SK-N-SH (cell line): ENCODE measurements around the gene AZU1.

ENCODE experiments used
- CTCF ChIP-seq: fragments of 200-600 bp; sonication (generic); IDR thresholded peaks from 2 replicates; pipeline ENCODE4 v1.6.1; 2017; ENCODE audit warnings: antibody characterized with exemption, mild to moderate bottlenecking, moderate library complexity
- EP300 ChIP-seq, 2 experiments: IDR thresholded peaks; 2 replicates each; pipeline versions ENCODE4 v1.4.0 to v1.6.1; 2012; ENCODE audit warnings: borderline replicate concordance in 1 of 2, low read depth in 1 of 2, low read length in 1 of 2
- EZH2phosphoT487 ChIP-seq: fragments of 200-600 bp; sonication (generic); IDR thresholded peaks from 2 replicates; pipeline ENCODE4 v1.6.1; 2017; ENCODE audit warnings: low read depth, mixed run types, mild to moderate bottlenecking, antibody characterized with exemption, moderate library complexity, borderline replicate concordance
- FOXM1 ChIP-seq: IDR thresholded peaks from 2 replicates; pipeline ENCODE4 v1.4.0; 2012; ENCODE audit warnings: low read depth, mild to moderate bottlenecking
- MAX ChIP-seq: IDR thresholded peaks from 2 replicates; pipeline ENCODE4 v1.4.0; 2012; ENCODE audit warnings: low read depth
- MXI1 ChIP-seq: IDR thresholded peaks from 2 replicates; pipeline ENCODE4 v1.6.1; 2012; ENCODE audit warnings: mild to moderate bottlenecking, low read depth, low read length, improper control_type of control experiment
- NFIC ChIP-seq: IDR thresholded peaks from 2 replicates; pipeline ENCODE4 v1.4.0; 2012; ENCODE audit warnings: borderline replicate concordance
- RAD21 ChIP-seq: IDR thresholded peaks from 2 replicates; pipeline ENCODE4 v1.6.1; 2012; ENCODE audit warnings: mild to moderate bottlenecking, low read length
- REST ChIP-seq: IDR thresholded peaks from 2 replicates; pipeline ENCODE4 v1.6.1; 2012; ENCODE audit warnings: mild to moderate bottlenecking, low read depth, low read length, moderate library complexity
- SMC3 ChIP-seq: IDR thresholded peaks from 2 replicates; pipeline ENCODE4 v1.6.1; 2012; ENCODE audit warnings: low read depth, low read length, improper control_type of control experiment
- TAF1 ChIP-seq: IDR thresholded peaks from 2 replicates; pipeline ENCODE4 v1.6.1; 2012; ENCODE audit warnings: low read depth, mild to moderate bottlenecking, low read length, moderate library complexity, borderline replicate concordance
- TEAD4 ChIP-seq: IDR thresholded peaks from 2 replicates; pipeline ENCODE4 v1.4.0; 2012; ENCODE audit warnings: mild to moderate bottlenecking, borderline replicate concordance; ENCODE audit not compliant: insufficient read depth
- YY1 ChIP-seq: IDR thresholded peaks from 2 replicates; pipeline ENCODE4 v1.4.0; 2012; ENCODE audit warnings: low read depth, mild to moderate bottlenecking

GRCh38 chr19:866769-867300, 39.2 kb downstream of the AZU1 start:
- TF ChIP-seq RAD21: no peak
- no peak for TF ChIP-seq EZH2phosphoT487
- no peak for TF ChIP-seq NFIC
- no peak for TF ChIP-seq YY1
- TF ChIP-seq EP300 (IDR thresholded peaks at IDR 0.05; ENCODE audit: borderline replicate concordance in 1 of 2, low read depth in 1 of 2, low read length in 1 of 2): no peak
- TF ChIP-seq CTCF: no peak
- no peak for TF ChIP-seq REST
- no peak for TF ChIP-seq MXI1
- TF ChIP-seq SMC3: no peak
- TF ChIP-seq TAF1: no peak
- TF ChIP-seq FOXM1: no peak
- no peak for TF ChIP-seq MAX
- no peak for TF ChIP-seq TEAD4
